GM19240 (cell line): ENCODE results near the gene MSI2.

ENCODE experiments used
- DNase-seq: peaks from one replicate; pipeline ENCODE4 v3.0.0; 2011; ENCODE audit warnings: low spot score; ENCODE audit not compliant: insufficient read length

Gene MSI2

GRCh38 chr17:57269598-57270255 is 13.4 kb downstream of the MSI2 start:
- no peak for DNase-seq

GRCh38 chr17:57270801-57271245 is 14.5 kb downstream of the MSI2 start:
- no peak for DNase-seq

GRCh38 chr17:57271821-57272220 is 15.5 kb downstream of the MSI2 start:
- DNase-seq, result no peak

- DNase-seq, result no peak
Observed at GRCh38 chr17:57273490-57273889, 17.2 kb downstream of the MSI2 start.

- no peak for DNase-seq
Observed at GRCh38 chr17:57274162-57274561, 17.8 kb downstream of the MSI2 start.

- DNase-seq, result no peak
Observed at GRCh38 chr17:57275071-57275764, 18.9 kb downstream of the MSI2 start.

- DNase-seq, result no peak
Observed at GRCh38 chr17:57276621-57277020, 20.3 kb downstream of the MSI2 start.

GRCh38 chr17:57277923-57278604 is 21.7 kb downstream of the MSI2 start:
- DNase-seq, result no peak

GRCh38 chr17:57278740-57279387 is 22.5 kb downstream of the MSI2 start:
- DNase-seq, result no peak

GRCh38 chr17:57279432-57279831 is 23.1 kb downstream of the MSI2 start:
- no peak for DNase-seq

GRCh38 chr17:57281887-57282286 is 25.6 kb downstream of the MSI2 start:
- DNase-seq, result no peak

- no peak for DNase-seq
Observed at GRCh38 chr17:57282296-57282695, 26.0 kb downstream of the MSI2 start.

- no peak for DNase-seq
Observed at GRCh38 chr17:57283203-57283971, 27.1 kb downstream of the MSI2 start.

- no peak for DNase-seq
Observed at GRCh38 chr17:57284583-57284982, 28.3 kb downstream of the MSI2 start.

- DNase-seq, result peak; percentile 18
Observed at GRCh38 chr17:57284984-57285646, 28.8 kb downstream of the MSI2 start.

- no peak for DNase-seq
Observed at GRCh38 chr17:57285701-57286100, 29.4 kb downstream of the MSI2 start.

GRCh38 chr17:57286399-57287105 is 30.2 kb downstream of the MSI2 start:
- DNase-seq, result no peak

- no peak for DNase-seq
Observed at GRCh38 chr17:57288040-57288772, 31.9 kb downstream of the MSI2 start.

- DNase-seq, result no peak
Observed at GRCh38 chr17:57288773-57289121, 32.4 kb downstream of the MSI2 start.
